HG02678 (cell line): ENCODE measurements around the gene TMED8.
"Not testable (repeated sequence)": the region's sequence is repeated elsewhere in the genome, so short reads cannot be mapped to it uniquely, and the experiment has no call there.

Experiments used
- ATAC-seq: cut with Tn5 transposase; IDR thresholded peaks from one replicate; pipeline ENCODE4 v1.9.1; 2021; ENCODE audit warnings: mild to moderate bottlenecking, moderate library complexity; ENCODE audit not compliant: unreplicated experiment

The TMED8 gene, protein sequence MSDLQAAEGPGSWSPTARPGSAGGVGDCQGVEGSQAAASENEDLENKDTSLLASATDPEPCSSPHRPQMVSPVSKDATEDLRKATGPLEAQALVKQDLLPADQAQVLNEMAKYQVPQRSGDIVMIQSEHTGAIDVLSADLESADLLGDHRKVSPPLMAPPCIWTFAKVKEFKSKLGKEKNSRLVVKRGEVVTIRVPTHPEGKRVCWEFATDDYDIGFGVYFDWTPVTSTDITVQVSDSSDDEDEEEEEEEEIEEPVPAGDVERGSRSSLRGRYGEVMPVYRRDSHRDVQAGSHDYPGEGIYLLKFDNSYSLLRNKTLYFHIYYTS

DNA sequence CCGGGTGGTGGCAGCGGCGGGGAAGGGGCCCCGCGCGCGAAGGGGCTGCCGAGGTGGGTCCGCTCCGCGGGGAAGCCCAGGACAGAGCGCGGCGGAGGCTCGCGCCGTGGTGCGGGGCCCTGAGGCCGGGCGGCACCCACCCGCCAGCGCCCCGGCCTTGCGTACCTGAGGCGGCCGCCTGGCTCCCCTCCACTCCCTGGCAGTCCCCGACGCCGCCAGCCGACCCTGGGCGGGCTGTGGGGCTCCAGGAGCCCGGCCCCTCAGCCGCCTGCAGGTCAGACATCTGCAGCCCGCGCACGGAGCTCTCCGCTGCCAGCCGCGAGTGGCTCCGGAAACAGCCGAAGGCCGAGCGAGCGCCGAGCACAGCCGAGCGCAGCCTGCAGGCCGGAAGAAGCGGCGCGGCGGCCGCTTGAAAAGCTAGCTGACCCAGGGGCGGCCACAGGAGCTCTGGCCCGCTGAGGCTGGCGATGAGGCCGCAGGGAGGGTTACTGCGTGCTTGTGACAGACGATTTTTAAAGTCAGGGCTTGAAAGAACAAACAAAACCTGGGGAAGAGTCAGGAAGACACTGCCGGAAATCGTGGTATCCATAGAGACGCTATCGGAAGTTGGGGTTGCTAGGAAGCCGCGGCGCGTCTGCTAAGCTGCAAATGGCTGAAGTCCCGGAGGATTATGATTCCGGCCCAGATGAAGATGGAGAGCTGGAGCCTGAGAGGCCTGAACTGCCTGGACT lies at the start of gene TMED8, which contains the start of gene SAMD15:
Gene TMED8, minus strand, starts transcription at position 324 of the 731 bp plus-strand sequence. Its CDS starts 41 bp downstream, at position 283.
Gene SAMD15, plus strand, starts transcription at position 609 of the 731 bp plus-strand sequence. Its CDS starts 40 bp downstream, at position 649.
- ATAC-seq: peak; percentile 86

DNA sequence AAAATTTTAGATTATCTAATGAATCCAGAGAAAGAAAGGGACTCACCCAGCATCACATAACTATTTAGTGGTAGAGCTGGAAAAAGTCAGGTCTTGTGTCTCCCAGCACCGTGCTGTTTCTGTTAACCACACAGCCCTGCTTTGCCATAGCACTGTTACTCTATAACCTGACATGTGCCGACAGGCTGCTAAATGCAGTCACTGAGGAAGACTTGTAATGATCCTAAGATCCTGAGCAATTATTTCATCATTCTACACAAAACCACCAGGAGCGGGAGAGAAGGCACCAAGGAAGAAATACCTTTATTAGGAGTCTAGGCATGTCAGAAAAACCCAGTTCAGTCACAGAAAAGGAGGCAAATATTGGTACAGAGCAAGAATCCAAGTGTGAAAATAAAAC lies 49.5 kb upstream of the TMED8 start:
- ATAC-seq: no peak

DNA sequence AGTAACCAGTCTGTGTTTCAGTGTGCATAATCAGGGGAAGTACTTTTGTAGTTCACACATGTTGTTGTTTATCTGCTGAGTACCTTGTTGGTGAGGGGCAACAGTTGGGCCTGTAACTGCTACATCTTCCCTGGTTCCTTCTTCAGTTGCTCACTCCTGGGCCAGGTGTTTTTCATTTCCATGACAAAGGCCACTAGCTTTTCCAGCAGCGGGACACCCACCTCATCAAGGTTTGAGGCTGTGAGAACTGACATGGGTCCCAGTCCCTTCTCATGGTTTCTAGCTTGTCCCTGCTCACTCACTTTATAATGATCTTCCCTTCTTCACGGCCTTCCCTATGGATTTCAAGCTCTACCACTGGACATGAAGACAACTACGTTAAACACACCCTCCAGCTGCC lies 48.0 kb upstream of the TMED8 start:
- no peak for ATAC-seq

DNA sequence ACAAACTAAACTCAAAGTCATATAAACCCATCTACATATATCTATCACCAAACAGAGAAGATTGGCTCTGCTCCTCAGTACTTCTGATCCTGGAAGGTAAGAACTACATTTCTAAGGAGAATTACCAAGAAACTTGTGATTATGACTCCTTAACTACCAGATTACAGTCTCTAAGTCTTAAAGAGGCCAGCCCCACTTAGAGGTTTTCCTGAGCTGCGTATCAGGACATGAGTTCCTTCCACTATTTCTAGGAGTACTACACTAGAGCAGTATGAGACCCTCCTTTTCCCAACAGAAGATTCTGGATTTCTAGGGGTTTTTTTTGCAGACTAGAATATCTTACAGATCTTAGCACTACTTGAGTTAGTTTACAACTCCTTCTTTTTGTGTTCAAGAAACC lies 46.5 kb upstream of the TMED8 start, which contains the start of gene NOXRED1:
Gene NOXRED1, minus strand, starts transcription at position 101 of the 400 bp plus-strand sequence. CDS start 634 bp downstream, outside the sequence.
- no peak for ATAC-seq

DNA sequence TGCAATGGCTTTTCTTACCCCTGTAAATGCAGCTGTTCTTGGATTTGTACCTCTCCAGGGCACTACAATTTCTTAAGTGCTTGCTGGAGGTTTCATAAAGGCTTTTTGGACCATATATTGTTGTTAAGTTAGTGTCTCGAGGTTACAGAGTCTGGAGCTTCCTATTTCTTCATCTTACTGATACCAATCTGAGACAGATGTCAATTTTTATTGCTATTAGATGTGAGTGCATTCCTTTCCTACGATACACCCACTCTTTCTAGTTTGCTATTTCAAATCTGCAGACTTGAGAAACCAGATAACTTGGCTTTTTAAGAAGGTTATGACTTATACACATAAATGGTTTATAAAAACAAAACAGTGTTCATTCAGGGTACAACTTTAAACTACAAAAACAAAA lies 44.3 kb upstream of the TMED8 start:
- ATAC-seq: no peak

DNA sequence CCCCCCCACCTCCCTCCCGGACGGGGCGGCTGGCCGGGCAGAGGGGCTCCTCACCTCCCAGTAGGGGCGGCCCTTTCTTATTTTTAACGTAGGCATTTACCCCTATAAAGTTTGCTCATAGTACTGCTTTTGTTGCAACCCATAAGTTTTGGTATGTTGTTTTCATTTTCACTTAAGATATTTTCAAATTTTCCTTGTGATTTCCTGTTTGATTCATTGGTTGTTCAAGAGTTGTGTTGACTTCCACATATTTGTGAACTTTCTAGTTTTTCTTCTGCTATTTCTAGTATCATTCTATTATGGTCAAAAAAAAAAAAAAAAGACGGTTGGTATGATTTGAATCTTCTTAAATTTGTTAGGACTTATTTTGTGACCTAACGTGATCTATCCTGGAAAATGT lies 39.9 kb upstream of the TMED8 start:
- ATAC-seq: no peak

DNA sequence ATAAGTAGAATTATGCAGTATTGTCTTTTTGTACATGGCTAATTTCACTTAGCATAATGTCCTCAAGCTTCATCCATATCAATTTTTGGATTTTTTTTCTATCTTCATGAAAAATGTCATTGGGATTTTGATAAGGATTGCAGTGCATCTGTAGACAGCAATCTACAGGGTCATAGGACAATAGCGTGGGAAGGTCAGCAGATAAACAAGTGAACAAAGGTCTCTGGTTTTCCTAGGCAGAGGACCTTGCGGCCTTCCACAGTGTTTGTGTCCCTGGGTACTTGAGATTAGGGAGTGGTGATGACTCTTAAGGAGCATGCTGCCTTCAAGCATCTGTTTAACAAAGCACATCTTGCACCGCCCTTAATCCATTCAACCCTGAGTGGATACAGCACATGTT lies 39.2 kb upstream of the TMED8 start:
- ATAC-seq: not testable (repeated sequence)

DNA sequence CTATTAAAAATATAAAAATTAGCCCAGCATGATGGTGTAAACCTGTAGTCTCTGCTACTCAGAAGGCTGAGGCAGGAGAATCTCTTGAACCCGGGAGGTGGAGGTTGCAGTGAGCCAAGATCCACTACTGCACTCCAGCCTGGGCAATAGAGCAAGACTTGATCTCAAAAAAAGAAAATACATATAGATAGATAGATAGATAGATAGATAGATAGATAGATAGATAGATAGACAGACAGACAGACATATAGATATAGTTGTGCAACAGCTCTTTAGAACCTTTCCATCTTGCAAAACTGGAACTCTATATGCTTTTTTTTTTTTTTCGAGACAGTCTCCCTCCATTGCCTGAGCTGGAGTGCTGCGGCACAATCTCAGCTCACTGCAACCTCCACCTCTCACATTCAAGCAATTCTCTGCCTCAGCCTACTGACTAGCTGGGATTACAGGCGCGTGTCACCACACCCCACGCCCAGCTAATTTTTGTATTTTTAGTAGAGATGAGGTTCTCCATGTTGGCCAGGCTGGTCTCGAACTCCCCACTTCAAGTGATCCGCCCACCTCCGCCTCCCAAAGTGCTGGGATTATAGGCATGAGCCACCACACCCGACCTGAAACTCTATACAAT lies 38.6 kb upstream of the TMED8 start:
- not testable (repeated sequence) for ATAC-seq

DNA sequence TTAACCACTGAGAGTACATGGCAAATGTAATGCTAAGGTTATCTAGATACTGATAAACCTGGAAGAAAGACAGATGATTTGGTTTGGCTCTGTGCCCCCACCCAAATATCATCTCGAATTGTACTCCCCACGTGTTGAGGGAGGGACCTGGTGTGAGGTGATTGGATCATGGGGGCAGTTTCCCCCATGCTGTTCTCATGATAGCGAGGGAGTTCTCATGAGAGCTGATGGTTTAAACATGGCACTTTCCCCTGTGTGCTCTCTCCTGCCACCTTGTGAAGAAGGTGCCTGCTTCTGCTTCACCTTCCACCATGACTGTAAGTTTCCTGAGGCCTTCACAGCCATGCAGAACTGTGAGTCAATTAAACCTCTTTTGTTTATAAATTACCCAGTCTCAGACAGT lies 32.2 kb upstream of the TMED8 start:
- ATAC-seq: no peak

DNA sequence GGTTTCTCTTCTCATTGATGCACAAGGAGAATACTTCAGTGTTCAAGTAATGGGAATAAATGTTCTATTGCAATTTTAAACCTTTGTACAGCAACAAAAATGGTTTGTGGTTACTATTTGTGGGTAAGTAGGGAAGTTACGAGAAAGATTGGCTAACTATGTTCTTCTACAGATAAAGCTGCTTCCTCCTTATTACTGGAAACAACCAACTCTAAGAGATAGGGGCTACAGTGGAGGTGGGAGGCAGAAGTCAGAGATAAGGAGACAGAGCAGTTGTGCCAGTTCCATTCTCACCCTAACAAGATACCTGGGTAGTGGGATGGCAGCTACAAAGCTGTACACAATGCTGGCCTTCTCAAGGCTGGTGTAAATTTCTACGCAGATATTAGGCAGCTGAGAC lies 30.3 kb upstream of the TMED8 start:
- no peak for ATAC-seq

DNA sequence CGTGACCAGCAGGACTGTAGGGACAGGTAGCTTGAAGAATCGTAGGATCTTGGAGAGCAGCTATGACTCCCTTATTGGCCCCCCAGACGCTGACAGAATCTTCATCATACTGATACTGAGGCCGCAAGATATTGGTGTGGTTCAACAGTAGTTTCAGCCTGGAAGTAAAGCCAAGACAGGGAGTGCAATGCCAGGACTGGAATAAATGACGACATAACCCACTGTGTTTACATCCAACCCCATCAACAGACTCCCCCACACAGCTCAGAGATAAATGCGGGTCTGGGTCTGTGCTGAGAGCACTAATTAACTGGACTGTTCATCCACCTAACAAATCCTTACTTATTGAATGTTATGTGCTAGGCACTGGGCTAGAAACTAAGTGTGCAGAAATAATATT lies 29.8 kb upstream of the TMED8 start:
- no peak for ATAC-seq

DNA sequence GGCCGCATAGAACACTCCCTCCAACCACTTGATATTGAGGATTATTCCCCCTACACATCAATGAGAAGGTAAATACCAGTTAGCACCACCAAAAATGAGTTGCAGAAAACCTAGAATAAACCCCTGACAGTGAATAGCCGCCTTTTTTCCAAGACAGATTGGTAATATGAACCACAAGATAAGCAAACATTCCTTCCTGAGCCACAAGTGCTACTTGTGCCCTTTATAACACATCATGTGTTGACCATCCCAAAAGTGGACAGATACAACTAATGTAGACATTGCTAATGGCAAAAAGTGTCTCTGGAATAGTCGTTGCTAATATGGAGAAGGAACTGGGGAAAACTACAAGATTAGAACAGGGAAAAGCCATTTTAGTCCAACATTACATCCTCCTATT lies 29.2 kb upstream of the TMED8 start:
- no peak for ATAC-seq

DNA sequence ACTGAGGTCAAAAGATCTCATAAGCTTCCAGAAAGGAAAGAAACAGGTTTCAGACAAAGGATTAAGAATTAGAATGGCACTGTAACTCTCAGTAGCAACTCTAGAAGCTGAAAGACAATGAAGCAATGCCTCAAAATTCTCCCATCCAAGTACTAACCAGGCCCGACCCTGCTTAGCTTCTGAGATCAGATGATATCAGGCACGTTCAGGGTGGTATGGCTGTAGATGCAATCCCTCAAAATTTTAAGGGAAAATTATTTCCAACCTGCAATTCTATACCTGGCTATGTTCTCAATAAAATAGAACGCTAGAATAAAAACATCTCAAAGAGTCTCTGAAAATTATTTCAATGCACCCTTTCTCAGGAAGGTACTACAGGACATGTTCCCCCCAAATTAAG lies 26.9 kb upstream of the TMED8 start:
- ATAC-seq: no peak

DNA sequence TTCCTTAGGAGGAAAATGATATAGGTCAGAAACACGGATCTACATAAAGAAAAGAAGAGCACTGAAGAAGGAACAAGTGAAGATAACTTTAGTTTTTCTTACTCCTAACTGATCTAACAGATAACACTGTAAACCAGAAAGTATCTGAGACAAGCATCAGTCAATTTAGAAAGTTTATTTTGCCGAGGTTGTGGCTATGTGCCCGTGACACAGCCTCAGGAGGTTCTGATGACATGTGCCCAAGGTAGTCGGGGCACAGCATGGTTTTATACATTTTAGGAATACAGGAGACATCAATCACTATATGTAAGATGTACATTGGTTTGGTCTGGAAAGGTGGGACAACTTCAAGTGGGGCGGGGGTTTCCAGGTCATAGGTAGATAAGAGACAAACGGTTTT lies 23.3 kb upstream of the TMED8 start:
- no peak for ATAC-seq

DNA sequence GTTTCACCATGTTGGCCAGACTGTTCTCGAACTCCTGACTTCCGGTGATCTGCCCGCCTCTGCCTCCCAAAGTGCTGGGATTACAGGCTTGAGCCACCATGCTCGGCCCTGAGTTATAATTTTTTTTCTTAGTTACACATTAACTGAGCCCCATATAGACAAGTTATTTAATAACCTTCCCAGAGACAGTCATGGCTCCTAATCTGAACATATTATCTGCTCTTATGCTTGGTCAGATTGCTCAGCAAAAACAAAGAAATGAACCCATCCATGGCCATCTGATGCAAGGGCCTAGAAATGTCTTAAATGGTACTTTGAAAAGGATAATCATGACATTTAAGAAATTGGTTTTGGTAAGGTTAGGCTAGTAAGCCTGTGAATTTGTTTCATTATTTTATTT lies 13.3 kb upstream of the TMED8 start:
- ATAC-seq: no peak

DNA sequence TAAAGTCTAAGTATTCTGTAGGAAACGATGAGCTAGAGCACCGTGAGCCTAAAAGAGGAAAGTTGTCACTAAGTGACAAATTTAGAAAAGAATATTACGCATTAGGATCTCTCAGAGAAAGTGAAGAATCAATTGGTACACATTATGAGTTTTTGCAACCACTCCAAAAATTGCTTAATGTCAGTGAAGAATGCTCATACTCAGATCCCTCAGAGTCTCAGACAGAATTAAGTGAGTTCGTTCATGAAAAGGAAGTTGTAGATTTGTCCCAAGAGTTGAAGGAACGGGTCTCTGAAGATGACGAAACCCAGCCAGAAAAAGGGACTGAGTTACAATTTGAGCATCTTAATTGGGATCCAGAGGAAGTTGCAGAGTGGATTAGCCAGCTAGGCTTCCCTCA lies 1.8 kb upstream of the TMED8 start:
- ATAC-seq: no peak

DNA sequence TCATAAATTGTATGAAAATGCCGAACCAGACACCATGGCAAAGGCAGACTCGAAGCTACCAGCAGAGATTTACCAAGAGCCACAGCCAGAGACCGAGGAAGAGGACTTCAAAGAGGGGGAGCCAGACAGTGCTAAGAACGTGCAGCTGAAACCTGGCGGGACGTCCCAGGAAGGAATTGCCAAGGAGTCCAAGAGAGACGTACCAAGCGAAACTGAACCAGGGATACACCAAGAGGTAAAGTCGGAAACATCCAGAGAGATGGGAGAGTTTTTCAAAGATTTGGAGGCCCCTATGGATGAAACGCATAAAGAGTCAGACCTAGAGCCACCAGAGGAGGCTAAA lies 579 bp upstream of the TMED8 start:
- no peak for ATAC-seq

DNA sequence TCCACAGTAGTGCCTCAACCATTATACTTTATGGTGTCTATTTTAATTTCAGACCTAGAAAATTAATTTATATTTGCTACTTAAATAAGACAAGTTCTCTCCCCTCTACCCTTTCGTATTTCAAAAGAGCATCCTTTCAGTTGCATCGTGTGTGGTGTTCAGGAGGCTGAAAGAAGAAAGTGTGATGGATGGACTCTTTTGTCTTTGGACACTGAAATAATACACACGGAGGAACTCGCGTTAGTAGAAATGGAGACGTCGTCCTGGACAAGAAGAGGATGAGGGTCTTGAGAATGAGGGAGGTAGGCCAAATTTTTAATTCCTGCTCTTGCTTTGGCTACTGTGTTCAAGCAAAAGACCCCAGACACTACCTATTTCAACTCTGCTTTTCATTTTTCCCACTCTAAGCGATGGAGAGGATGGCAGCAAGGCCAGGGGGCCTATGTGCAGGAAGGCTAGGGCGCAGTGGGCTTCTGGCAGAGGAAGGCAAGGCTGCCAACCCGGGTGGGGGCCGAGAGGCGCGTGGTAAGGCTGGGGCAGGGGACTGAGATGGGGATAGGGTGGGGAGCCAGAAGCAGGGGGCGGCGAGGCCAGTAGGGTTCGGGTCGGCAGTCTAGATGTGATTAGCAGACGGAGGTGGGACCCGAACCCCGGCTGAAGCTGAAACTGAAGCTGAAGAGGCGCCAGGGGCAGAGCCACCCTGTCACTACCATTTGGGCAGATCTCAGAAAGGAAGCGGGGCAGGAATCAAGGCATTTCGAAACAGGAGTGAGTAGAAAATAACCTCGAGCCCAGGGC lies 722 bp downstream of the TMED8 start:
- ATAC-seq: peak; percentile 13

DNA sequence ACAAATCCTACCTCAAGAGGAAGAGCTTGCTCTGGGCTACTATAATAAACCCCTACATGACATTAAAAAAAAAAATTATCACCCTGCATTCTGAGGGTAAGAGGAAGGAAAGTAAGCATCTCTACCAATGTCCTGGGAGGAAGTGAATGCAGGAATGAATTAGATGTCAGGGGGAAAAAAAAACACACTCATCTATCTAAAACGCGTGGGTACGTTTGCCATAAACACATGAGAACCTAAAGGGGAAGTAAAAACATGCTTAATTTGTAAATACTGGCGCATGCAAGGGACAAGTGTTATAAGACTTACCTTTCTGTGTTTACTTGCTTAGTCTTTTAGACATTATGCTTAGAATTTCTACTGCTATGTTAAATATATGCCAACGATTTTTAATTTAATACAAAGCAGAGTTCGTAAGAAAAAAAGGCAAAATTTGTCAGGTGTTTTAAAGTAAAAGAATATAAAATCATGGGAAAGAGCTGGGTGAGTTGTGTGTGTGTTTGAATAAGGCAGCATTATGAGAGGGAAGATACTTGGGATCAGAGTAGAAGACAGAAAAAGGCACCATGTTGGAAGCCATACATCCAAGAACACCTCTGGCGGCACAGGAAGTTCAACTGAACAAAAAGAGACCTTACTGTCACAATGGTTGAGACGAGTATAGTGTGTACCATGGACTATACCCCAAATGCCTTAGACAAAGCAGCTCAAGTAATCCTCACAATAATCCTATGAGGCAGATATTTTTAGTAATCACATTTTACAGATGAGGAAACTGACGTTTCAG lies 1.5 kb downstream of the TMED8 start:
- no peak for ATAC-seq

DNA sequence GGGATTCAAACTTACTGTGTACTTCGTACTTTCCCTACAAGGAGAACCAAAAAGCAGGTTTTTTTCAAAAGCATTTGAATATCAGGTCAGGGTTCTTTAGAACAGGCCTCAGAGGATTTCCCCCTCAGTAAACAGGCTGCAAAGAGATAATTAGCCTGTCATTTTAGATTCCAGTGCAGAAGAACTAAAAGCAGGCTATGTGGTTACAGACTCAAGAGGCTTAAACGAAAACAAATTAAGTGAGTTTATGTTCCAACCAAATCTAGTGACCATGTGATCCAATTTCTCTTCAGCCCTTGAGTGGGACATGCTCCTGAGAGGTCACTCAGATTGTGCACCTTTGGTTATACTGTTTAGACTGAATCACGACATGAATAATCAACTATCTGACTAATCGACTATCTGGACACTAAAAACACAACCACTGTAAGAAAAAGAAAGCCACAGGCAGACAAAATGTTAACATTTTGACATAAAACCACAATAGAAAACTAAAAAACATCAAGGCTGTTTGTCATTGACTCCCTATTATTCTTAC lies 4.5 kb downstream of the TMED8 start:
- ATAC-seq: no peak
